GM23338 (cell line): ENCODE measurements around the gene SMG6. TPM values are rescaled to one million over a fixed set of nuclear protein-coding genes. Genes with fewer than 3 reads are reported as not detected.

Source experiments
- ATAC-seq: fragments of 200-7000 bp; cut with Tn5 transposase; 3 replicates; pipeline ENCODE4 v1.9.1; 2020
- DNase-seq: peaks from one replicate; pipeline ENCODE4 v3.0.0-alpha.2; 2015; ENCODE audit warnings: low spot score
- H2AFZ ChIP-seq: fragments of 200-600 bp; sonication (generic); 2 replicates; pipeline ENCODE4 v1.8.0; 2016; ENCODE audit warnings: antibody characterized with exemption, mild to moderate bottlenecking, moderate library complexity
- H3F3A ChIP-seq: fragments of 200-600 bp; sonication (generic); replicated peaks from 2 replicates; pipeline ENCODE4 v1.8.0; 2017; ENCODE audit warnings: antibody characterized with exemption, mixed run types, low read depth
- H3K27ac ChIP-seq: fragments of 200-600 bp; sonication (generic); 2 replicates; pipeline ENCODE4 v1.6.1; 2016; ENCODE audit warnings: low read depth
- H3K27me3 ChIP-seq: fragments of 200-600 bp; sonication (generic); 2 replicates; pipeline ENCODE4 v1.8.0; 2016; ENCODE audit warnings: mild to moderate bottlenecking, mixed run types, moderate library complexity; ENCODE audit not compliant: insufficient read depth
- H3K36me3 ChIP-seq: fragments of 200-600 bp; sonication (generic); 2 replicates; pipeline ENCODE4 v1.8.0; 2016; ENCODE audit warnings: mild to moderate bottlenecking; ENCODE audit not compliant: insufficient read depth
- H3K4me1 ChIP-seq: fragments of 200-600 bp; sonication (generic); 2 replicates; pipeline ENCODE4 v1.8.0; 2016; ENCODE audit warnings: mild to moderate bottlenecking, moderate library complexity; ENCODE audit not compliant: insufficient read depth
- H3K4me2 ChIP-seq: fragments of 200-600 bp; sonication (generic); 2 replicates; pipeline ENCODE4 v1.7.1; 2017; ENCODE audit warnings: mixed run types
- H3K4me3 ChIP-seq: fragments of 200-600 bp; sonication (generic); 2 replicates; pipeline ENCODE4 v1.6.1; 2016; ENCODE audit warnings: mixed run types
- H3K79me2 ChIP-seq: fragments of 200-600 bp; sonication (generic); replicated peaks from 2 replicates; pipeline ENCODE4 v1.8.0; 2017; ENCODE audit warnings: mild to moderate bottlenecking; ENCODE audit not compliant: insufficient read depth
- H3K9me2 ChIP-seq: fragments of 200-600 bp; sonication (generic); 2 replicates; pipeline ENCODE4 v1.8.0; 2017; ENCODE audit not compliant: insufficient read depth
- H4K20me1 ChIP-seq: fragments of 200-600 bp; sonication (generic); replicated peaks from 2 replicates; pipeline ENCODE4 v1.8.0; 2017; ENCODE audit warnings: mild to moderate bottlenecking; ENCODE audit not compliant: insufficient read depth
- H3K27ac Mint-ChIP-seq: 2 replicates; pipeline ENCODE4 v1.8.0; 2020; ENCODE audit warnings: inconsistent platforms, mild to moderate bottlenecking, moderate library complexity, mixed read lengths
- H3K27me3 Mint-ChIP-seq: 3 replicates; pipeline ENCODE4 v1.8.0; 2022; ENCODE audit warnings: low read depth, mild to moderate bottlenecking, moderate library complexity, mixed read lengths, inconsistent platforms; ENCODE audit not compliant: insufficient read depth, poor library complexity
- H3K36me3 Mint-ChIP-seq: 3 replicates; pipeline ENCODE4 v1.8.0; 2021; ENCODE audit warnings: low read depth, mild to moderate bottlenecking, inconsistent platforms, moderate library complexity, mixed read lengths
- H3K4me1 Mint-ChIP-seq: 3 replicates; pipeline ENCODE4 v1.8.0; 2020; ENCODE audit warnings: mild to moderate bottlenecking, inconsistent platforms, mixed read lengths
- H3K4me3 Mint-ChIP-seq: 3 replicates; pipeline ENCODE4 v1.8.0; 2021; ENCODE audit warnings: moderate library complexity, mild to moderate bottlenecking, inconsistent platforms, mixed read lengths
- H3K9me3 Mint-ChIP-seq: 3 replicates; pipeline ENCODE4 v1.8.0; 2020; ENCODE audit warnings: moderate library complexity, mild to moderate bottlenecking, inconsistent platforms, mixed read lengths
- CREB1 ChIP-seq: fragments of 250-450 bp; sonication (Bioruptor Pico); IDR thresholded peaks from 2 replicates; pipeline ENCODE4 v1.5.0; 2020; ENCODE audit warnings: low read depth, mild to moderate bottlenecking, moderate library complexity
- EZH2 ChIP-seq: fragments of 200-600 bp; sonication (generic); IDR thresholded peaks from one replicate; pipeline ENCODE4 v1.8.0; 2017; ENCODE audit warnings: antibody characterized with exemption, mild to moderate bottlenecking, low read depth; ENCODE audit not compliant: unreplicated experiment
- EZH2phosphoT487 ChIP-seq: fragments of 200-600 bp; sonication (generic); IDR thresholded peaks from one replicate; pipeline ENCODE4 v1.8.1; 2018; ENCODE audit warnings: antibody characterized with exemption; ENCODE audit not compliant: unreplicated experiment
- JUNB ChIP-seq: IDR thresholded peaks from one replicate; pipeline ENCODE4 v1.6.1; 2016; ENCODE audit warnings: antibody characterized with exemption; ENCODE audit not compliant: unreplicated experiment
- NANOG ChIP-seq: IDR thresholded peaks from 2 replicates; pipeline ENCODE4 v1.6.1; 2016; ENCODE audit warnings: antibody characterized with exemption, borderline replicate concordance
- POLR2AphosphoS5 ChIP-seq: IDR thresholded peaks from 2 replicates; pipeline ENCODE4 v1.6.1; 2016; ENCODE audit warnings: antibody characterized with exemption, low read depth
- STAT1 ChIP-seq: IDR thresholded peaks from one replicate; pipeline ENCODE4 v1.6.1; 2016; ENCODE audit warnings: antibody characterized with exemption; ENCODE audit not compliant: unreplicated experiment
- ZNF114 ChIP-seq: fragments of 250-450 bp; sonication (Bioruptor Pico); IDR thresholded peaks from 2 replicates; pipeline ENCODE4 v1.5.0; 2020; ENCODE audit warnings: mild to moderate bottlenecking, moderate library complexity
- ZNF331 ChIP-seq: fragments of 250-450 bp; sonication (Bioruptor Pico); IDR thresholded peaks from 2 replicates; pipeline ENCODE4 v1.5.0; 2020; ENCODE audit warnings: low read depth, mild to moderate bottlenecking, moderate library complexity
- polyA plus RNA-seq: library from polyadenylated mRNA; unstranded; fragments of >200 nt; fragmentation: Nextera tagmentation; extraction: Ambion mirVana; gene quantifications from 2 replicates; pipeline ENCODE4 v1.2.1, GENCODE V29; 2016
- total RNA-seq: library from RNA; depleted of rRNA; stranded (reverse); fragments of >200 nt; shearing (Covaris generic); gene quantifications from 2 replicates; pipeline ENCODE4 v1.2.3, GENCODE V29; 2014
- TF ChIP-seq, protein P1 (sequence below): fragments of 250-450 bp; sonication (Bioruptor Pico); IDR thresholded peaks from 2 replicates; pipeline ENCODE4 v1.5.0; 2020; ENCODE audit warnings: mild to moderate bottlenecking, moderate library complexity
- TF ChIP-seq, protein P2 (sequence below): IDR thresholded peaks from one replicate; pipeline ENCODE4 v1.6.1; 2018; ENCODE audit warnings: antibody characterized with exemption; ENCODE audit not compliant: unreplicated experiment
- TF ChIP-seq, protein P3 (sequence below), 2 experiments: fragments of 200-600 bp in 1 of 2; sonication (generic) in 1 of 2; conservative IDR thresholded peaks; 2 replicates each; pipeline versions ENCODE4 v1.5.1 to v1.6.1; 2016 to 2017; ENCODE audit warnings: antibody characterized with exemption in 2 of 2, low read depth in 2 of 2, mild to moderate bottlenecking in 2 of 2, moderate library complexity in 1 of 2

SMG6 gene
- total and polyA plus RNA-seq, 2 experiments from 2014 or later: 10.4 to 43.1 TPM

DNA sequence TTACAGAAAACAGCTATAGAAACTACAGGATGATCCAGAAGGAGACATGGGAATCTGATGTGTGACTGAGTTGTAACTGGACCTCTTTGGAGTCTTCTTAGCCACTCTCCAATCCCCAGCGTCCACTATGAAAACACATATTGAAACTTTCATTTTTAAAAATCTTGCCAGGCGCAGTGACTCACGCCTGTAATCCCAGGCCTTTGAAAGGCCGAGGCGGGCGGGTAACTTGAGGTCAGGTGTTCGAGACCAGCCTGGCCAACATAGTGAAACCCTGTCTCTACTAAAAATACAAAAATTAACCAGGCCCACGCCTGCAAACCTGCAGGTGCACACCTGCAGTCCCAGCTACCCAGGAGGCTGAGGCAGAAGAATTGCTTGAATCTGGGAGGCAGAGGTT lies 195.4 kb downstream of the SMG6 start (continued):
- TF ChIP-seq, protein P1, sequence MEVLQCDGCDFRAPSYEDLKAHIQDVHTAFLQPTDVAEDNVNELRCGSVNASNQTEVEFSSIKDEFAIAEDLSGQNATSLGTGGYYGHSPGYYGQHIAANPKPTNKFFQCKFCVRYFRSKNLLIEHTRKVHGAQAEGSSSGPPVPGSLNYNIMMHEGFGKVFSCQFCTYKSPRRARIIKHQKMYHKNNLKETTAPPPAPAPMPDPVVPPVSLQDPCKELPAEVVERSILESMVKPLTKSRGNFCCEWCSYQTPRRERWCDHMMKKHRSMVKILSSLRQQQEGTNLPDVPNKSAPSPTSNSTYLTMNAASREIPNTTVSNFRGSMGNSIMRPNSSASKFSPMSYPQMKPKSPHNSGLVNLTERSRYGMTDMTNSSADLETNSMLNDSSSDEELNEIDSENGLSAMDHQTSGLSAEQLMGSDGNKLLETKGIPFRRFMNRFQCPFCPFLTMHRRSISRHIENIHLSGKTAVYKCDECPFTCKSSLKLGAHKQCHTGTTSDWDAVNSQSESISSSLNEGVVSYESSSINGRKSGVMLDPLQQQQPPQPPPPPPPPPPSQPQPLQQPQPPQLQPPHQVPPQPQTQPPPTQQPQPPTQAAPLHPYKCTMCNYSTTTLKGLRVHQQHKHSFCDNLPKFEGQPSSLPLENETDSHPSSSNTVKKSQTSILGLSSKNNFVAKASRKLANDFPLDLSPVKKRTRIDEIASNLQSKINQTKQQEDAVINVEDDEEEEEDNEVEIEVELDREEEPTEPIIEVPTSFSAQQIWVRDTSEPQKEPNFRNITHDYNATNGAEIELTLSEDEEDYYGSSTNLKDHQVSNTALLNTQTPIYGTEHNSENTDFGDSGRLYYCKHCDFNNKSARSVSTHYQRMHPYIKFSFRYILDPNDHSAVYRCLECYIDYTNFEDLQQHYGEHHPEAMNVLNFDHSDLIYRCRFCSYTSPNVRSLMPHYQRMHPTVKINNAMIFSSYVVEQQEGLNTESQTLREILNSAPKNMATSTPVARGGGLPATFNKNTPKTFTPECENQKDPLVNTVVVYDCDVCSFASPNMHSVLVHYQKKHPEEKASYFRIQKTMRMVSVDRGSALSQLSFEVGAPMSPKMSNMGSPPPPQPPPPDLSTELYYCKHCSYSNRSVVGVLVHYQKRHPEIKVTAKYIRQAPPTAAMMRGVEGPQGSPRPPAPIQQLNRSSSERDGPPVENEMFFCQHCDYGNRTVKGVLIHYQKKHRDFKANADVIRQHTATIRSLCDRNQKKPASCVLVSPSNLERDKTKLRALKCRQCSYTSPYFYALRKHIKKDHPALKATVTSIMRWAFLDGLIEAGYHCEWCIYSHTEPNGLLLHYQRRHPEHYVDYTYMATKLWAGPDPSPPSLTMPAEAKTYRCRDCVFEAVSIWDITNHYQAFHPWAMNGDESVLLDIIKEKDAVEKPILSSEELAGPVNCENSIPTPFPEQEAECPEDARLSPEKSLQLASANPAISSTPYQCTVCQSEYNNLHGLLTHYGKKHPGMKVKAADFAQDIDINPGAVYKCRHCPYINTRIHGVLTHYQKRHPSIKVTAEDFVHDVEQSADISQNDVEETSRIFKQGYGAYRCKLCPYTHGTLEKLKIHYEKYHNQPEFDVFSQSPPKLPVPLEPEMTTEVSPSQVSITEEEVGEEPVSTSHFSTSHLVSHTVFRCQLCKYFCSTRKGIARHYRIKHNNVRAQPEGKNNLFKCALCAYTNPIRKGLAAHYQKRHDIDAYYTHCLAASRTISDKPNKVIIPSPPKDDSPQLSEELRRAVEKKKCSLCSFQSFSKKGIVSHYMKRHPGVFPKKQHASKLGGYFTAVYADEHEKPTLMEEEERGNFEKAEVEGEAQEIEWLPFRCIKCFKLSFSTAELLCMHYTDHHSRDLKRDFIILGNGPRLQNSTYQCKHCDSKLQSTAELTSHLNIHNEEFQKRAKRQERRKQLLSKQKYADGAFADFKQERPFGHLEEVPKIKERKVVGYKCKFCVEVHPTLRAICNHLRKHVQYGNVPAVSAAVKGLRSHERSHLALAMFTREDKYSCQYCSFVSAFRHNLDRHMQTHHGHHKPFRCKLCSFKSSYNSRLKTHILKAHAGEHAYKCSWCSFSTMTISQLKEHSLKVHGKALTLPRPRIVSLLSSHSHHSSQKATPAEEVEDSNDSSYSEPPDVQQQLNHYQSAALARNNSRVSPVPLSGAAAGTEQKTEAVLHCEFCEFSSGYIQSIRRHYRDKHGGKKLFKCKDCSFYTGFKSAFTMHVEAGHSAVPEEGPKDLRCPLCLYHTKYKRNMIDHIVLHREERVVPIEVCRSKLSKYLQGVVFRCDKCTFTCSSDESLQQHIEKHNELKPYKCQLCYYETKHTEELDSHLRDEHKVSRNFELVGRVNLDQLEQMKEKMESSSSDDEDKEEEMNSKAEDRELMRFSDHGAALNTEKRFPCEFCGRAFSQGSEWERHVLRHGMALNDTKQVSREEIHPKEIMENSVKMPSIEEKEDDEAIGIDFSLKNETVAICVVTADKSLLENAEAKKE: no peak
- TF ChIP-seq ZNF331 (no peak), JUNB (no peak)

DNA sequence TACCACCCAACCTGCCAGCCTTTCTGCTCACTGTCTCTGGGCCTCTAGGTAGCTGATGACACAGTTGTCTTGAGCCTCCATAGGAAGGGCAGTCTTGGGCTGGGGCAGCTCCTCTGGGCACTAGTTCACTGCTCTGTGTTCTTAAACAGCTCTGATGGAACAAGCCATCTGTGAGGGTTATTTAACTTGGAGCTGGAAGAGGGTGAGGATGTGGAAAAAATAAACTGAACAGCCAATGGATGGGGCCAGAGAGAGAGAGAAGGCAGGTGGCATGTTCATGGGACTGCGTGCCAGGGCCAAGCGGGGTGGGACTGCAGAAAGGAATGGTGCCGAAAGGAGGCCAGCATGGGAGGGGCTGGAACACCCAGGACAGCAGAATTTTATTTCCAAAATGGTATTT lies 196.1 kb downstream of the SMG6 start:
- H3K36me3 Mint-ChIP-seq: no peaks in the 10 kb centered on the region
- no peak for DNase-seq
- no peaks in the 10 kb centered on the region for H3K27me3 ChIP-seq
- no peak overlapping the region for H3K4me3 Mint-ChIP-seq
- H3K4me1 Mint-ChIP-seq: peaks cover 7% of the 10 kb centered on the region; the same call in 1 of the 3 replicates
- H3K27ac ChIP-seq: no peak overlapping the region
- H2AFZ ChIP-seq: no peak overlapping the region
- no peak for ATAC-seq
- no peak overlapping the region; the same call in 1 of the 2 replicates for H3K27ac Mint-ChIP-seq
- no peak overlapping the region for H3K4me2 ChIP-seq
- no peaks in the 10 kb centered on the region for H3K9me3 Mint-ChIP-seq
- H3K27me3 Mint-ChIP-seq: no peaks in the 10 kb centered on the region
- H3K9me2 ChIP-seq: no peaks in the 10 kb centered on the region
- H3K79me2 ChIP-seq: no peaks in the 10 kb centered on the region; the same call in 1 of the 2 replicates
- no peaks in the 10 kb centered on the region for H4K20me1 ChIP-seq
- H3K4me3 ChIP-seq: no peak overlapping the region
- H3K4me1 ChIP-seq: no peaks in the 10 kb centered on the region
- H3K36me3 ChIP-seq: no peaks in the 10 kb centered on the region
- H3F3A ChIP-seq: no peaks in the 10 kb centered on the region
- TF ChIP-seq NANOG: no peak
- no peak for TF ChIP-seq ZNF114
- TF ChIP-seq EZH2: no peak
- no peak for TF ChIP-seq EZH2phosphoT487
- TF ChIP-seq, protein P2, sequence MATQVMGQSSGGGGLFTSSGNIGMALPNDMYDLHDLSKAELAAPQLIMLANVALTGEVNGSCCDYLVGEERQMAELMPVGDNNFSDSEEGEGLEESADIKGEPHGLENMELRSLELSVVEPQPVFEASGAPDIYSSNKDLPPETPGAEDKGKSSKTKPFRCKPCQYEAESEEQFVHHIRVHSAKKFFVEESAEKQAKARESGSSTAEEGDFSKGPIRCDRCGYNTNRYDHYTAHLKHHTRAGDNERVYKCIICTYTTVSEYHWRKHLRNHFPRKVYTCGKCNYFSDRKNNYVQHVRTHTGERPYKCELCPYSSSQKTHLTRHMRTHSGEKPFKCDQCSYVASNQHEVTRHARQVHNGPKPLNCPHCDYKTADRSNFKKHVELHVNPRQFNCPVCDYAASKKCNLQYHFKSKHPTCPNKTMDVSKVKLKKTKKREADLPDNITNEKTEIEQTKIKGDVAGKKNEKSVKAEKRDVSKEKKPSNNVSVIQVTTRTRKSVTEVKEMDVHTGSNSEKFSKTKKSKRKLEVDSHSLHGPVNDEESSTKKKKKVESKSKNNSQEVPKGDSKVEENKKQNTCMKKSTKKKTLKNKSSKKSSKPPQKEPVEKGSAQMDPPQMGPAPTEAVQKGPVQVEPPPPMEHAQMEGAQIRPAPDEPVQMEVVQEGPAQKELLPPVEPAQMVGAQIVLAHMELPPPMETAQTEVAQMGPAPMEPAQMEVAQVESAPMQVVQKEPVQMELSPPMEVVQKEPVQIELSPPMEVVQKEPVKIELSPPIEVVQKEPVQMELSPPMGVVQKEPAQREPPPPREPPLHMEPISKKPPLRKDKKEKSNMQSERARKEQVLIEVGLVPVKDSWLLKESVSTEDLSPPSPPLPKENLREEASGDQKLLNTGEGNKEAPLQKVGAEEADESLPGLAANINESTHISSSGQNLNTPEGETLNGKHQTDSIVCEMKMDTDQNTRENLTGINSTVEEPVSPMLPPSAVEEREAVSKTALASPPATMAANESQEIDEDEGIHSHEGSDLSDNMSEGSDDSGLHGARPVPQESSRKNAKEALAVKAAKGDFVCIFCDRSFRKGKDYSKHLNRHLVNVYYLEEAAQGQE: no peak
- TF ChIP-seq STAT1: no peak
- no peak for TF ChIP-seq CREB1 (CRISPR knock-in tag)
- no peak for TF ChIP-seq POLR2AphosphoS5
- TF ChIP-seq JUNB: no peak
- TF ChIP-seq, protein P3, sequence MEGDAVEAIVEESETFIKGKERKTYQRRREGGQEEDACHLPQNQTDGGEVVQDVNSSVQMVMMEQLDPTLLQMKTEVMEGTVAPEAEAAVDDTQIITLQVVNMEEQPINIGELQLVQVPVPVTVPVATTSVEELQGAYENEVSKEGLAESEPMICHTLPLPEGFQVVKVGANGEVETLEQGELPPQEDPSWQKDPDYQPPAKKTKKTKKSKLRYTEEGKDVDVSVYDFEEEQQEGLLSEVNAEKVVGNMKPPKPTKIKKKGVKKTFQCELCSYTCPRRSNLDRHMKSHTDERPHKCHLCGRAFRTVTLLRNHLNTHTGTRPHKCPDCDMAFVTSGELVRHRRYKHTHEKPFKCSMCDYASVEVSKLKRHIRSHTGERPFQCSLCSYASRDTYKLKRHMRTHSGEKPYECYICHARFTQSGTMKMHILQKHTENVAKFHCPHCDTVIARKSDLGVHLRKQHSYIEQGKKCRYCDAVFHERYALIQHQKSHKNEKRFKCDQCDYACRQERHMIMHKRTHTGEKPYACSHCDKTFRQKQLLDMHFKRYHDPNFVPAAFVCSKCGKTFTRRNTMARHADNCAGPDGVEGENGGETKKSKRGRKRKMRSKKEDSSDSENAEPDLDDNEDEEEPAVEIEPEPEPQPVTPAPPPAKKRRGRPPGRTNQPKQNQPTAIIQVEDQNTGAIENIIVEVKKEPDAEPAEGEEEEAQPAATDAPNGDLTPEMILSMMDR (conservative IDR thresholded peaks at IDR 0.05; ENCODE audit: low read depth in 2 of 2): no peak
